ENCODE results near the gene TNFRSF19.

DNA sequence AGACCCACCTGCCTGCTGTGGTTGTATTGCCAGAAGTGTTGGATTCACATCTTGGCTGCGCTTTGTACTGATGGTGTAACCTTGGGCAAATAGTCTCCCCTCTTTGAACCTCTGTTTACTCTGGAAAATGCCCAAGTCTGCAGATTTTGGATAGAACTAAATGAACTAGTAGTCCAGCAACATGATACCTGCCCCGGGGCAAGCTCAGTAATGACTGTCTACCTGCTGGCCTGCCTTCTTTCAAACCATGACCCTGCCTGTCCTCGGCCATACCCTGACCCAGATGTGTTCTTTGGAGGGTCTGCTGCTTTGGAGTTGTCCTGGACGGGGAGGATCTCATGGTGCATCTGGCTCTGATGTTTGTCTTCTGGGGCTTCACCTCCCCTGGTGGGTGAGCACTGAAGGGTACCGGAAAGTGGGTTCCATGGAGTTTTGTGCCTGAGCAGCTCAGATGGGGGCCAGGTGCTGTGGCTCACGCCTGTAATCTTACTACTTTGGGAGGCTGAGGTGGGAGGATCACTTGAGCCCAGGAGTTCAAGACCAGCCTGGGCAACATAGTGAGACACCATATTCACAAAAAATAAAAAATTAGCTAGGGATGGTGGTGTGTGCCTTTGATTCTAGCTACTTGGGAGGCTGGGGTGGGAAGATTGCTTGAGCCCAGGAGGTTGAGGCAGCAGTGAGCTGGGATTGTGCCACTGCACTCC is 59.5 kb downstream of the TNFRSF19 start:
- no peak for TF ChIP-seq POLR2A (IDR thresholded peaks at IDR 0.05; ENCODE audit: extremely low read depth, insufficient read length)
- TF ChIP-seq, protein P1, sequence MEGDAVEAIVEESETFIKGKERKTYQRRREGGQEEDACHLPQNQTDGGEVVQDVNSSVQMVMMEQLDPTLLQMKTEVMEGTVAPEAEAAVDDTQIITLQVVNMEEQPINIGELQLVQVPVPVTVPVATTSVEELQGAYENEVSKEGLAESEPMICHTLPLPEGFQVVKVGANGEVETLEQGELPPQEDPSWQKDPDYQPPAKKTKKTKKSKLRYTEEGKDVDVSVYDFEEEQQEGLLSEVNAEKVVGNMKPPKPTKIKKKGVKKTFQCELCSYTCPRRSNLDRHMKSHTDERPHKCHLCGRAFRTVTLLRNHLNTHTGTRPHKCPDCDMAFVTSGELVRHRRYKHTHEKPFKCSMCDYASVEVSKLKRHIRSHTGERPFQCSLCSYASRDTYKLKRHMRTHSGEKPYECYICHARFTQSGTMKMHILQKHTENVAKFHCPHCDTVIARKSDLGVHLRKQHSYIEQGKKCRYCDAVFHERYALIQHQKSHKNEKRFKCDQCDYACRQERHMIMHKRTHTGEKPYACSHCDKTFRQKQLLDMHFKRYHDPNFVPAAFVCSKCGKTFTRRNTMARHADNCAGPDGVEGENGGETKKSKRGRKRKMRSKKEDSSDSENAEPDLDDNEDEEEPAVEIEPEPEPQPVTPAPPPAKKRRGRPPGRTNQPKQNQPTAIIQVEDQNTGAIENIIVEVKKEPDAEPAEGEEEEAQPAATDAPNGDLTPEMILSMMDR (IDR thresholded peaks at IDR 0.05; ENCODE audit: low read depth, low read length), result no peak
